HL-60/S4 treated with retinoic acid at 250 ng/mL for 4 days and 3 days (cell line): ENCODE data around the gene VAMP3.
"Not testable (repeated sequence)": the region's sequence is repeated elsewhere in the genome, so short reads cannot be mapped to it uniquely, and the experiment has no call there.

Experiments
- in situ Hi-C: fragments of 300-500 bp; cut with MboI; formaldehyde crosslinking; loops from 2 replicates; pipeline ENCODE4 v1.7.0; 2022; ENCODE audit warnings: low sequenced_read_pairs

The VAMP3 gene

DNA sequence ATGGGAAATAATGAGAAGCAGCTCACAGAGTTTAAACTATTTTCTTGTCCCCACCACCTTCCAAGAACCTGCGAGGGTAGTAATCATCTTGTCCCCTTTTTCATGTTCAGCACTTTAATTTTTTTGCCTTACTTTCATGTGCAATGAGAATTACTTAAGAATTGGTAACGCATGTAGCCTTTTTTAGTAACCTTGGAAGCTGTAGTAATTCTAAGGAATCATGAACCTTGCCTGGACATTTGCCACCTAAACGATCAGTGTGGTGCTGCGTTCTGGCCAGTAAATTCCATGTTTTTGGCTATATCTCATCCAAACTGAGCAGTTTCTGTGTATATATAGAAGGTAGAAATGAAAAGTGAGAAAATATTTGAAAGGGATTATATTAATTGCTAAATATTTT lies 3.9 kb upstream of the VAMP3 start:
- in situ Hi-C loops: no loop called here

- in situ Hi-C loops: no loop called here
These were observed 2.5 kb upstream of the VAMP3 start for GRCh38 chr1:7768583-7768982.

DNA sequence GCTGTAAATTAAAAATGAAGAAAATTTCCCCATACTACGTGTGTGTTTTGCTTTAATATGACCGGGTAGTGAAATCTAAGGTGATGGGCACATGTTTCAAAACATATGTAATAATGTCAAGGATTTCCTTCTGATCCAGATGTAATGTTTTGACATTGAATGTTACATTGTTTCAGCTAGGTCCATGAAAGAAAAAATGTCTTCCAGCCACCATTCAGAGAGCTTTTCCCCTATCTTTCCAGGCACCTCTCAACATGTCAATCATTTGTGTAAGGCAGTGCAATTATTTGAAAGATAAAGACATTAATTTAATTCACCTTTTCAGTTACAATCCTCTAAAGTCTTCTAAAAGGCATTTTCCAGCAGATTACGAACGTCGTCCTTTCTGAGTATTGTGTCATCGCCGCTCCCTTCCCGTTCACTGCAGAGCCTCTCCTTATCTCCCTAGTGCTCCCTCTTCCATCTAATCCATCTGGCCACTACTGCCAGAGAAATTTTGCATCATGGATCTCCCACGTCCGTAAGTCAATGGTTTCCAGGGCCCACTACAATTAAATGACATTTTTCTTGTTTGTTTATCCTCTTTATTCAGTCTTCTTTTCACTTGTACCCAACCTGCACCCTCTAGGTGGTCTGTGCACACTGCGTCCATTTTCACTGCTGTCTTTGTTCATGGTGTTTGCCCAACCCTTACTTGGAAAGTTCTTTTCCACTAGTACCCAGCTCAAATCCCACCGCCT lies 1.3 kb upstream of the VAMP3 start:
- in situ Hi-C loops: no loop called here

DNA sequence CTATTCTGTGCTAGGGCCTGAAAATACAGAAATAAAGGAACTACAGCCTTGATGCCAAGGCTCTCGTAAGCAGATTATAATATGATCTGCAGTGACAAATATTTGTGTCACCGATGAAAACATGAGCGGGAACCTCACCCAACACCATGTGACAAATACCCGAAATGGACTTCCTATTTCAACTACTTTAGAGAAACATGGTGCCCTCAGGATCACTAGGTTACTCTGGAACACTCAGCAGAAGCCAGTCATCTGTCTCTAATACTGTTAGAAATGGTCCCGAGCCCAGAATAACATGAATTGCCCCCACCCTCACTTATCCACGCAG lies 463 bp upstream of the VAMP3 start:
- in situ Hi-C loops: no loop called here

- in situ Hi-C loops: no loop called here
These were observed 765 bp downstream of the VAMP3 start for GRCh38 chr1:7771823-7772299.

GRCh38 chr1:7777591-7777990 lies 6.5 kb downstream of the VAMP3 start:
- in situ Hi-C loops: no loop called here

DNA sequence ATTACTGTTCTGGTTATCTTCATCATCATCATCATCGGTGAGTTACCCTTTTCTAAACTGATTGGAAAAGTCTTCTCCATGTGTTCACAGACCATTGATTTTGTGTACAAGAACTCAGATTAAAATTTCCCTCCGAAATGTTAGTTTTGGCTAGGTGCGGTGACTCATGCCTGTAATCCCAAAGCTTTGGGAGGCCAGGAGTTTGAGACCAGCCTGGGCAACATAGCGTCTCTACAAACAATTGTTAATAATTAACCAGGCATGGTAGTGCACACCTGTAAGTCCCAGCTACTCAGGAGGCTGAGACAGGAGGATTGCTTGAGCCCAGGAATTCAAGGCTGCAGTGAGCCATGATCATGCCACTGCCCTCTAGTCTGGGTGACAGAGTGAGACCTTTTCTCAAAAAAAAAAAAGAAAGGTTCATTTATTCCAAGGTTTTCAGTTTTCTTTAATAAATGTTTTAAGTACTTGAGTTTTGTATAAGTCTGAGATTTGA lies 7.1 kb downstream of the VAMP3 start:
- in situ Hi-C loops: no loop called here

DNA sequence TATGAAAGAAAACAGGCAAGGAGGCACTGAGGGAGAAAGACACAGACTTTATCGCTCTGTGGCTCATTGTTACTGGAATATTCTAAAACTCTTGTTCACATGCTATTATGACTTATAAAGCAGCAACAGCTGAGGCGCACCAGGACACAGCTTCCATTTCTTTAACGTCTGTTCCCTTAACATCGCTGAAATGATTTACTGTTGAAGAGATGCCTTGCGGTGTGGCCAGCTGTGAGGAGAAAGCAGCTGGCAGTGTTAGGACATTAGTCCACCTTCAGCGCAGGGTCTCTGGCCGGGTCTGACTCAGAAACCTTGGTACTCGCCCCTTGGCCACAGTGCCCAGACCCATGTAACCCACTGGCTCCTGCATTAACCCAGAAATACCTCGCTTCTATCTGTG lies 9.9 kb downstream of the VAMP3 start:
- in situ Hi-C loops: no loop called here

DNA sequence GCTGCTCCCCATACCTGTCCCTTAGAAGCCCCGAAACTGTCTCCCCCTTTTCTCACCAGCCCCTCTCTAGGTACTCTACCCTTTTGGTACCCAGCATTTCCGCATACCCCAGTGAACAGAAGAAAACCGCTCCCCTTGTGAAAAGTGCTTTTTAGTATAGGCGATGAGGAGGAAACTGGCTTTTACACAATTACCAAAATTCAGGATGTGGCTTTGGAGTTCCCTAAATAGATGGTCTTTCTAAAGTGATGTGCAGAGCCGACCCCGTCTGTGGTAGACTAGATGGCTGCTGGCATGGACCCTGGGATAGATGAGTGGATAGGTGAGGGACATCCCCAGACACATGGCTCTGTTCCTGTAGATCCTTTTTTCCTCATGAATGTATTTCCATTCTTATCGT lies 10.4 kb downstream of the VAMP3 start:
- in situ Hi-C loops: no loop called here

DNA sequence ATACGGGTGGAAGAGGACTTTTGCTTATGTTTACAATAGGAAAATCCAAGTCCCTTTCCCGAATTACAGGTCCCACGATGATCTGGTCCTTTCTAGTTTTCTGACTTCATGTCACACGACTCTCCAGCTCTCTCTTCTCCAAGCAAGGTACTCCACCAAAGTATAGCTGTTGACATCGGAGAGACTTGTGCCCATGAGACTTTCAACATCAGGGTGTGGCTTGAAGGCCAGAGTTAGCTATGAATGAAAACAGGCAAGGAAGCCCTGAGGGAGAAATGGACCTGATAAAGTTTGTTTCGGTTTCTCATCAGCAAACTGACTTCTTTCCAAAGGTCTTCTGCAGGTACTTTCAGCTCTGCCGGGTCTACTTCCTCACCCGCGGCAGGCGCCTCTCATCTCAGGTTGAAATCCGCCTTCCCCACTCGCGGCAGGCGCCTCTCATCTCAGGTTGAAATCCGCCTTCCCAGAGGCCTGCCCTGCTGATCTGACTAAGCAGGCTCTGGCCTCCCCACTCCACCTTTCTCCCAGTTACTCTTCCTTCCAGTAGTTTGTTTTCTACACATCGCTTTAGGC lies 10.9 kb downstream of the VAMP3 start:
- in situ Hi-C loops: no loop called here

- in situ Hi-C loops: no loop called here
These were observed 12.1 kb downstream of the VAMP3 start for GRCh38 chr1:7783178-7783711.

- in situ Hi-C loops: no loop called here
These were observed 12.9 kb downstream of the VAMP3 start, which contains the start of gene PER3 for GRCh38 chr1:7783826-7784491. Gene PER3 (plus strand): TSS chr1:7784291. CDS start chr1:7784878, 587 bp downstream.

DNA sequence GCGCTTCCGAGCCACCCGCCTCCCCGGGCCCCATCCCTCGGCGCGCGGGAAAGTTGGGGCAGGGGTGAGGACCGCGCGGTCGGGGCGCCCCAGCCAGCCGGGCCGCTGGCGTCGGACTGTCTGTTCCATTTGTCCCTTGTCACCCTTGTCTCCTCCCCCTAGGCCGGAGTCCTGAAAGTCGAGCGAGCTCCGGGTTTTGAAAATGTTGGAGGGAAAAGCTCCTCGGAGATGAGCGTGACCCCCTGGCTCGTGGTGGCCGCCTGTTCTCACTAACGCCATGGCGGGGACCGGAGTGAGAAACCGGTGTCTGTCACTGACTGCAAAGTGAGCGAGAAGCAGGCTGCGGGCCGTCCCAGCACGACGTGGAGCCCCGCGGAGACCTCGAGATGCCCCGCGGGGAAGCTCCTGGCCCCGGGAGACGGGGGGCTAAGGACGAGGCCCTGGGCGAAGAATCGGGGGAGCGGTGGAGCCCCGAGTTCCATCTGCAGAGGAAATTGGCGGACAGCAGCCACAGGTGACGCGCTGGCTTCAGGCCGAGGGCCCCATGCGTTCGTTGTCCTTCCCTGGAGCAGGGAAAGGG lies 13.5 kb downstream of the VAMP3 start:
- in situ Hi-C loops: no loop called here

DNA sequence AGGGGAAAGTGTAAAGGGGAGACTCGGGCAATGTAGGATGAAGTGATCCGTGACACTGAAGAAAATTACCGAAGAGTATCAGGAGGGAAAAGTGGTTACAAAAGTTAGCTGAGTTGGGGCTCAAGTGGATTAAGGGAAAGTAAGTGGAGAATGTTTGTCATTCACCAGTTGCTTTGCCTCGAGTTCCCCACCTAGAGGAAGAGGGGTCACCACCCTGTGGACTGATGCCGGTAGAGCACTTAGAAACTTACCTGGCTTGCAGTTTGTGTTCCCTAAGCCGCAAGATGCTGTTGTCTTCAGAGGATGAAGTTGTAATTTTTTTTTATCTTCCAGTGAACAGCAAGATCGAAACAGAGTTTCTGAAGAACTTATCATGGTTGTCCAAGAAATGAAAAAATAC lies 14.0 kb downstream of the VAMP3 start:
- in situ Hi-C loops: no loop called here

DNA sequence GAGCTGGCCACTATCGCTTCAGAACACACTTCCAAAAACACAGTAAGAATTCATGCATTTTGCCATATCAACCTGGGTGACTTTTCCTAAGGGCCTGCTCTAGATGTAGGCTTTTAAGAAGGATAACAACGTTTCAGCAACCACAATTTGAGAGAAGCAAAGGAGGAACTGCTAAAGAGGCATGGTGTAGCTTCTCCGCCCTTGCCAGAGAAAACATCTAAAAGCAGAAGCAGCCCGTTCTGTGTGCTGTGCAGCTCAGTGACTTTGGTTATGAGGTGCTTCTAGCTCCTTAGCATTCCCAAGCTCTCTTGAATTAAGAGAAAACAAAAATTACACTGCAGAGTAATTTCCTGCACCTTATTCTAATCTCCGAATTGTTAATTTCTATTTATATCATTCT lies 15.7 kb downstream of the VAMP3 start:
- in situ Hi-C loops: no loop called here

DNA sequence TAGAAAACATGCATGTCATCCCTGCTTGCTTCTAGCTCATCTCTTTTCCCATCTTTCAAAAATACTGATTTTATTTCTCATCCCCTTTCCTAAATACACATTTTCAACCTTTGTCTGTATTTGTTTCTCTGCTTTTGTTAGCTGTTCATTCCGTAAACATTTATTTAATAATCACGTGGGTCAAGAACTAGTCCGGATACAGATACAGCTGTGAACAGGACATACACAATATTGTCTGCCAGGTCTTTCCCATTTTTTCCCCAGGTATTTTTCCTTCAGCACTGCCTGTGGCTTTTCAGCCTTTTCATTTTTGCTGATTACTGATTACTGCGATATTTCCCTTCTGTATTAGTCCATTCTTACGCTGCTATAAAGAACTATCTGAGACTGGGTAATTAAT lies 18.7 kb downstream of the VAMP3 start:
- in situ Hi-C loops: no loop called here

GRCh38 chr1:7791027-7791426 lies 19.9 kb downstream of the VAMP3 start:
- in situ Hi-C loops: not testable (repeated sequence)

DNA sequence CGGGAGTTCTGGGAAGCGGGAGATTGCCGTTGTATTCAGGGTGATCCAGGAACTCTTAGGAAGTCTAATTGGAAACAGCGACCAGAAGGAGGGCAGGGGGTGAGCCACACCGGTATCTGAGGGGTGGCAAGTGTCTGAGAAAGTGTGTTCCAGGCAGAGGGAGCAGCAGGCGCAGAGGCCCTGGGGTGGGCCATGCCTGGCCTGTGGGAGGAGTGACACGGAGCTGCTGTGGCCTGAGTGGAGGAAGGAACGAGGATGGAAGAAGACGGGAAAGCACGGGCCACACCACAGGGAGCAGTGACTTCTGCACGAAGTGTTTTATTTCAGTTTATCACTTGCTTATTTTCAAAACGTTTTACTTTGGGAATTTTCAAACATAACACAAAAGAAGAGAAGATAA lies 24.3 kb downstream of the VAMP3 start:
- in situ Hi-C loops: no loop called here

DNA sequence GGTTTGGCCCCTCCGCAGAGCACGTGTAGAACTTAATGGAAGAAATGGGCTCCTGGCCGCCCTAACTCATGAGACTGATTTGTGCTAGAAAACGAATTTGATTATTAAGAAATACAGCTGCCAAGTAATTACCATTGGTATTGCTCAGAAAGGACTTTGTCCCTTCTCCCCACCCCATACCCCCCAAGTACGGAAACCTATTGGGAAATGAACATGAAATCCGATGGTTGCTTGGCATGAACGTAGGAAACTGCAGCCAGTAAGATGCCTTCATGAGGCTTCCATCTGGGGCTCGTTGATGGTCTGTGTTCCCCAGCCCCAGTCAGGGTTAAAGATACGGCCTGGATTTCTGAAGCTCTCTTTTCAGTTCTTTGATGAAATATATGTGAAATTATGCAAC lies 34.4 kb downstream of the VAMP3 start:
- in situ Hi-C loops: no loop called here

GRCh38 chr1:7808253-7808844 lies 37.3 kb downstream of the VAMP3 start:
- in situ Hi-C loops: no loop called here

DNA sequence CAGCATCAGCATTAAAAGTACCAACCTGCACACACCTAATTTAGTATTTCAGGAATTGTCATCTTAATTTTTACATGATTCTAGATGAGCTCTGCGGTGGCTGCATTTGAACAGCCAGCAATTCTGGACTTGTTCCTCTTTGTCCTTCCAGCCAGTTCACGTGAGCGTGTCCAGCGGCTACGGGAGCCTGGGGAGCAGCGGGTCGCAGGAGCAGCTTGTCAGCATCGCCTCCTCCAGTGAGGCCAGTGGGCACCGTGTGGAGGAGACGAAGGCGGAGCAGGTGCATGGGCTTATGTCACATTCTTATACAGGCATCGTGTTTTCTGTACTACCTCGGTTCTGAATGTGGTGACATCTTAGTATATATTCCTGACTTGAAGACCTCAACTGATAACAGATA lies 38.6 kb downstream of the VAMP3 start:
- in situ Hi-C loops: no loop called here
